Measurements from ENCODE around the gene GALNT18.

The GALNT18 gene

DNA sequence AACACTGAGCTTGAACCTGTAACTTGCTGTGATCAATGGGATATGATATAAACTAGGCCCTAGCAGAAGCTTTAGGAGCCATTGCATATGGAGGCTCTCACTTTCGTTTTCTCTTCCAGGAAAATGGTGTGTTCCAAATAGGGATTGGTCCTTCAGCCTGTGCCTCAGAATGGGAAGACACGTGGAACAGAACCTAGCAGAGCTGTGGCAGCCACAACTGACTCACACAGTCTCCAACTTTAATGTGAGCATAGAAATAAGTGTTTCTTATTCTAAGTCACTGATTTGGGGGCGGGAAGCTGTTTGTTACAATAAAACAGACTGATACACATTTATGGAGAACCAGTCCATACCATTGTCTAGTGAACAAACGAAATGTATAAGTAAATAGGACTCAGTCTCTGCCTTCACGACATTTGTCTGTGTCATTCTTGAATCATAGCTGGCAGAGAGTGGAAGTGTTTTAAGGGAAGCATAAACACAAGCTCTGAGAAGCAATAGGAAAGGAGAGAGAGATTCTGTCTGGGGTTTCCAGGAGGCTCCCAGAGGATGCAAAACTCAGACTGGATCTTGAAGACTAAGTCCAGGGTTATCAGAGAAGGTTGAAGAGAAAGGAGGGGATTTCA is 97.3 kb downstream of the GALNT18 start:
- TF ChIP-seq CTCF (IDR thresholded peaks at IDR 0.05; ENCODE audit: low read depth, low read length, missing control alignments), result no peak
- no peak for DNase-seq (ENCODE audit: extremely low read depth, low read depth)

DNA sequence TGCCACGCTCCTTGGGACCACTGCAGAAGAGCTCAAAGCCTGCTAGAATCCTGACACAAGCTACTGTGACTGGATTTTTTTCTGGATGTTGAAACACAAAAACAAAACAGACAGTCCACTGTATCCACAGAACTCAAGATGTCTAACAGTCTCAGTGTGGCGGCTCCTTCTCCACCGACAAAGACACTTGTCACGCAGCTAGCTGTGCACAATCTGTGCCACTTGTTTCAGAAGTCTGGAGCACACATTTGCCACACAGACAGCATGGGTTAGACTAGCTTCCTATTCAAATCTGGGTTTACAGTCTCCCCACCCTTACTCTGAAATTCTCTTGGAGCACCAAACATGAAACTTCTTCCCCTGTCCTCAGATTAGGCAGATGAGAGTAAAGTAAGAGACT is 99.2 kb downstream of the GALNT18 start:
- no peak for TF ChIP-seq CTCF (IDR thresholded peaks at IDR 0.05; ENCODE audit: low read depth, low read length, missing control alignments)
- H3K4me3 ChIP-seq (replicated peaks; ENCODE audit: low read depth, low read length), result no peak overlapping the region
- no peak for DNase-seq (ENCODE audit: extremely low read depth, low read depth)

More for the DNA sequence above, 97.3 kb downstream of the GALNT18 start:
- H3K4me3 ChIP-seq (replicated peaks; ENCODE audit: low read depth, low read length), result no peak overlapping the region

- H3K4me3 ChIP-seq (replicated peaks; ENCODE audit: low read depth, low read length), result no peak overlapping the region
- DNase-seq (ENCODE audit: extremely low read depth, low read depth), result no peak
- no peak for TF ChIP-seq CTCF (IDR thresholded peaks at IDR 0.05; ENCODE audit: low read depth, low read length, missing control alignments)
Observed at GRCh38 chr11:11521306-11522002, 100.4 kb downstream of the GALNT18 start.

DNA sequence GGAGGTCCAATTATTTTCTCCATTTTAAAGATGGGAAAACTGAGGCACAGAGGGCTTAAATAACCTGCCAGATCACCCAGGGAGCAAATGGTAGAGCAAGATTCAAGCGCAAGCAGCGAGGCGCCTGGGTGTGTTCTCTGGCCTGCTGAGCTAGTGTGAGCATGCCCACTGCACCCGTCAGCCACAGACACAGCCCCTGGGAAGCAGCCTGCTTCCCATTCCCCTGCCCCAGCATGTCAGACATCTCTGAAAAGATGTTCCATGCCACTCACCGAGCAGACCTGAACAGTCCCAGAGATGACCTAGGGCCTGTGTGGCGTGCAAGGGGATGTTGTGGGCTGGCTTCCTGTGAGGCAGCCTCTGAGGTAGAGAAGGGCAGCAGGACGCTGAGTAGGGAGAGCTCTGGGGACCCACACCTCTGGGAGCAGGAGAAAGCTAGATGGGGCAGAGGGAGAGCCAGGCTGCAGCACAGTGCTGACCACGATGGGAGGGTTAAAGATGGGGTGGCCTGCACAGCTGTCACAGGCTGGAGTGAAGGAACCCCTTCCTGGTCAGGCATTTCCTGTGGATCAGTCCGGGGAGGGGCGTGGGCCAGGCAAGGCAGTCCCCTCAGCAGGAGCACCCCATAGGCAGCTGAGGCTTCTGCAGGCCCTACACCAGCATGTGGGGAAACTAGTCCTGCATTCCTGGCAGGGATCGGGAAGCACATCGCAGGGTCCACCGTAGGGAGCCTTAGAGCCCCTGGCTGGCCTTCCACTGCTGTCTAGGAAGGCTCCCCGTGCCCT is 101.4 kb downstream of the GALNT18 start:
- no peak for DNase-seq (ENCODE audit: extremely low read depth, low read depth)

DNA sequence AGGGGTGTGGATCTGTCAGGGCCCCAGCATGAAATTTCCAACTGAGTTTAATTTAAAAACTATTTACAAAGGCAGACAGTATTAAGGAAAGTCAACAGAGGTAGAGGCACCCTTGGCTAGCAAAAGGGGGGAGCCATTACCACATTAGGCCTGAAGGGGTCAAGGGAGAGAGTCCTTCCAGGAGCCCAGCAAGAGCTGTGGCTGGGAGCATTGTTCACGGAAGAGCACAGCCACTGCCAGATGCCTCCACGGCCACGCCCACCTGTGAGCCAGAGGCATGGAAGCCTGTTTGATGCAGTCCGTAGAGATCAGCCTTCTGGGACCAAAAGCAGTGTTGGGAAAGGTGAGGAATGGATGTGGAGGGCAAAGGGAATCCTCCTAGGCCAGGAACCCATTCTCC is 102.6 kb downstream of the GALNT18 start:
- no peak for DNase-seq (ENCODE audit: extremely low read depth, low read depth)
- H3K4me3 ChIP-seq (replicated peaks; ENCODE audit: low read depth, low read length), result no peak overlapping the region
- no peak for TF ChIP-seq CTCF (IDR thresholded peaks at IDR 0.05; ENCODE audit: low read depth, low read length, missing control alignments)

More for the DNA sequence above, 101.4 kb downstream of the GALNT18 start:
- no peak for TF ChIP-seq CTCF (IDR thresholded peaks at IDR 0.05; ENCODE audit: low read depth, low read length, missing control alignments)
- H3K4me3 ChIP-seq (replicated peaks; ENCODE audit: low read depth, low read length), result no peak overlapping the region

DNA sequence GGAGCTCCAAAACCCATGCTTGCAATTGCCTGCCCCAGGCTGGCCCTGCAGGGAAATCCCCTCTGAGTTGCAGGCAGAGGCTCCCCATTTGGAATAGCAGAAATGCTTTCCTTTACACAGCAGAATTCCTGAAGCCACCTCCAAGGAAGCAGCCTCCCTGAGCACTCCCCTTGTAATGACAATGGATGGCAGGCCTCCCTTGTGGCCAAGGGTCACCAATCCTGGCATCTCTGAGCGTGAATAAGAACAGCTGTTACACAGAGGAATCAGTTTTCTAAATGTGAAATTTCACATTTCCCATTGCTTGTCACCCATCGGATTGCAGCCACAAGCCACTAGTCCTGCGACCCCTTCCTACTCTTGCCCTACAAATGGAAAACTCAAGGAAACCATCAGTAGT is 107.6 kb downstream of the GALNT18 start:
- DNase-seq (ENCODE audit: extremely low read depth, low read depth), result no peak
- no peak overlapping the region for H3K4me3 ChIP-seq (replicated peaks; ENCODE audit: low read depth, low read length)

More for the DNA sequence above, 107.6 kb downstream of the GALNT18 start:
- TF ChIP-seq CTCF (IDR thresholded peaks at IDR 0.05; ENCODE audit: low read depth, low read length, missing control alignments), result no peak

Data from HFF-Myc (cell line).